ENCODE data around the gene ZXDC.

- TF ChIP-seq CTCF (IDR thresholded peaks at IDR 0.05) (no peak), EZH2 (IDR thresholded peaks at IDR 0.05; ENCODE audit: borderline replicate concordance, insufficient read depth, low read depth, low read length, poor library complexity, severe bottlenecking) (no peak)
Observed at GRCh38 chr3:126446301-126446700, 29.4 kb downstream of the ZXDC start.
